GM15510 (cell line): ENCODE measurements around the gene RGCC.
A peak's percentile ranks its signal among the peaks of the same experiment; 100 is the strongest.

Source experiments
- POLR2A ChIP-seq: IDR thresholded peaks from 3 replicates; pipeline ENCODE4 v1.6.1; 2011; ENCODE audit warnings: borderline replicate concordance; ENCODE audit not compliant: insufficient read length; ENCODE audit errors: extremely low read depth

Gene RGCC, protein sequence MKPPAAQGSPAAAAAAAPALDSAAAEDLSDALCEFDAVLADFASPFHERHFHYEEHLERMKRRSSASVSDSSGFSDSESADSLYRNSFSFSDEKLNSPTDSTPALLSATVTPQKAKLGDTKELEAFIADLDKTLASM

DNA sequence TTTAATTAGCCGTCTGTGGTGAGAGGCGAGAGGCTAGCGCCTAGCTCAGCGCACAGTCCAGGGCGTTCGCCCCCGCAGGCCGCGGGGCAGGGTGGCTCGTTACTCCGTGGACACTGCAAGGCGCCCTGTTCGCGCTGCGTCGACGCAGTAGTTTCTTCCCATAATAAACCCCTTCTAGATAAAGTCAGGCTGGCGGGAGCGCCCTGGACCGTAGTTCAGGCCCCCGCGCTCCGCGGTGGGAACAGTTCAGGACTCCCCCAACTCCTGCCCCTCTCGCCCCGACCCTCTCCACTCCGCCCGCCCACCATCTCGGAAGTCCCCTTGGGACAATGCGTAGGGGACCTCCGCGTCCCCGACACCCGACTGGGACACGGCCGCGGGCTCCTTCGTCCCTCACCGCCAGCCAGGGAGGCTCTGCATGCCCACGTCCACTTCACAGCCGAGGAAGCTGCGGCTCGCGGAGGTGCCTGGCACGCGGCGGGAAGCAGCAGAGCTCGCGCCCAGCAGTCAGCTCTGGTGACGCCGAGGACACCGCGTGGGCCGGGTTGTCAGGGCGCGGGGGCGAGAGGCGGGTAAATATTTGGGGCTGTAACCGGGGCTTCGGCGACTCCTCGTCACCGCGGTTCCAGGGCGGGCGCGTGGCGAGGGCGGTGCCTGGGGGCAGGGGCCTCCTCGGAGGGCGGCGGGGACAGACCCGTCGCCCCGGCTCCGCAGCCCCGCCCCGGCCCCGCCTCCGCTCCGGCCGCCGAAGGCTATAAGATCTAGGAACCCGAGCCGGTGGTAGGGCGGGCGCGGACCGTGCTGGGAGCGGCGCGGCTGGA is at the start of gene RGCC:
TSS of gene RGCC (plus strand) at position 783 of the 821 bp plus-strand sequence. CDS start 158 bp downstream, outside the sequence.
- peak; percentile 79 for TF ChIP-seq POLR2A

DNA sequence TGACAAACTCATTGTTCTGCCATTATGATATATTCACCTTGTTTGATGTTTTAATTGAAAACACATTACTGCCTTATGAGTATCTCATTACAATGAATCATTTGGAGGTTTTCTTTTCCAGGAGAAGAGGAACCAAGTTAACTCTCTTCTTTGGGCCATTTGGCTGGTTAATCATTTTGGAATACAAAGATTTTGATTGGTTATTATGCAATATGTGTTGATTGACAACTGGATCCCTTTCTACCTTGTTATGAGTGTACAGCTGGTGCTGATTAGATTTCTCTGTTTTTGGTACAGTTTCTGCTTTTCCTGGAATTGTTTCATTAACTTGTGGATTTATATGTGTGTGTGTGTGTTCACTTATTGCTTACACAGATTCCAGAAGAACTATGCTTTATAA is 49.2 kb upstream of the RGCC start:
- TF ChIP-seq POLR2A: no peak

DNA sequence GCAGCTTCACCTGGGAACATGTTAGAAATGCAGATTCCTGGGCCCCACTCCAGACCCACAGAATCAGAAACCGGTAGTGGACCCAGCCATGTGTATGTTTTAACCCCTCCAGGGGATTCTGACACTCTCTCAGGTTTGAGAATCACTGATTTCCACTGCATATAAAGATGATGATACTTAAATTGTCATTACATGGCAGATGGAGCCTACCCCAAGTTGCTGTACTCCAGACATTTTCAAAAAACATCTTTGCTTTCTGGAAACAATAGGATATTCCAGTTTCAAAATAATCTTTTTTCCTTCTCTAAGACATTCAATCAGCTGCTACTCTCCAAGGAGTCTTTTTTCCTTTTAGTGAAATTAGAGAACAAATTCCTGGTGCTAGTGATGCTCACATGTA is 48.6 kb upstream of the RGCC start:
- no peak for TF ChIP-seq POLR2A

DNA sequence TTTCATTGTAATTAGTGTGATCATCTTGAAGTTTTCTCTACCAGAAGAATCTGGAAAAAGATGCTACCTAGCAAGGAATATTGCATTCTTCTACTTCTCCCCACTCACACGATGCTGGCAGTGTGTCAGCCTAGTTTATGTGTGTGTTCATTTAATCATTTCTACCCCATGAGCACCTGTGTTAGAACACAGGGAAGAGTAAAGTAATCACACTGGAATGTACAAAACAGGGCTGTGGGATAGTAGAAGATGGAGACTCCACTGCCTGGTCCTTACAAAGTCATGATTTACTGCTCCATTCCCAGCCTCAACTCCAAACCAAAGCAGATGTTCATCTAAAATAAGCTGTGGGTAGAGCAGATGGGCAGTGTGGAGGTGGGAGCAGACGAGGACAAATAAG is 47.7 kb upstream of the RGCC start:
- TF ChIP-seq POLR2A: no peak

DNA sequence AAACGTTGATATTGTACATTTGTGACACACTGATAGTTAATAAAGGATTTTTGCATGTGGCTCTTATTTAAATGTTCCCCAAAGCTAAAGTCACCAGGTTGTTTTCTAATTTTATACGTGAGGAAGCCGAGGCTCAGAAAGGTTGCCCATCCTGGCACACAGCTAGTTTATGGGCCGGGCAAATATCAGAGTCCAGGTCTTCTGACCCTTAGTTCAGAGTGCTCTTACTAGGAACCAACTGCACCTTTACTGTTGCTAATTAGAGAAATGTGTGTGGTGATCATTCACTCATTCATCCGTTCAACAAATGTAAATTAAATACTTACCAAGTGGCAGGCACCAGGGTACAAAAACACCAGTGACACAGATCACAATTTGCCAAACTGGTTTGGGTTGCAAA is 46.3 kb upstream of the RGCC start:
- no peak for TF ChIP-seq POLR2A

DNA sequence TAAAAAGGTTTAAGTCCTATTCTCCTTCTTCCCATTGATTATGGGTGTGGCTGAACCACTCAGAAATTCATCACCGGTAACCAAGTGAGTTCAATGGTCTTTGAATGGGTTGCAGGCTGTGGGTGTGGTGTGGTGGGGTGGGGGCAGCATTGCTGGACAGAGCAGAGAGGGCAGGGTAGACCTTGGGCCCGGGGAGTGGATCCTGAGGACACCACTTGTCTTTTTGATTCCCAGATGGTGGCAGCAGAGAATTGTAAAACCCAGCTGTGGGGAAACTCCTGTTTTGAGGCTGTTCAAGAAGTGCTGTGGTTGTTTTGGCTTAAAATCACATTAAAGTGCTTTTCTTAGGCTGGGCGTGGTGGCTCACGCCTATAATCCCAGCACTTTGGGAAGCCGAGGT is 45.8 kb upstream of the RGCC start:
- no peak for TF ChIP-seq POLR2A

DNA sequence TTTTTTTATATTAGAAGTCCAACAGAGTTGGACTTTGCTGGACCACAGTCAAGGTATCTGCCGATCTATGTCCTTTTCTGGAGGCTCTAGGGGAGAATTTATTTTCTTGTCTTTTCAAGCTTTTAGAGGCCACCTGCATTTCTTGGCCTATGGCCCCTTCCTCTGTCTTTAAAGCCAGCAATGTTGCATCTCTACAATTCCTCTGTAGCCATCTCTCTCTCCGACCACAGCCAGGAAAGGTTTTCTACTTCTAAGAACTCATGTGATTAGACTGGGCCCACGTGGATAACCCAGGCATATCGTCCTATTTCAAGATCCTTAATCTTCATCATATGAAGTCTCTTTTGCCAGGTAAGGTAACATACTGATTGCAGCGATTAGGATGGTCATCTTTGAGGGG is 43.5 kb upstream of the RGCC start:
- TF ChIP-seq POLR2A: no peak

DNA sequence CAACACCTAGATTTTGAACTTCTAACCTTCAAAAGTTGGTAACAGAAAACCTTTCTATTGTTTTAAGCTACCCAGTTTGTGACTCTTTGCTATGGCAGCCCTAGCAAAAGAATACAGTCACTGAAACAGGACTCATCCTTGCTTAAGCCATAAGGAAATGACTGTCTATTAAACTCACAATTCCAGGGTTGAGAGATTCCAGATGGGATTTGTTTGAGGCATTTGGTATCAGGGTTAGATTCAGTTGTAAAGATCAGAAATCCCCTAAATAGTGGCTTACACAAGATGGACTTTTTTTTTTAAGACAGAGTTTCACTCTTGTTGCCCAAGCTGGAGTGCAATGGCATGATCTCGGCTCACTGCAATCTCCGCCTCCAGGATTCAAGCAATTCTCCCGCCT is 41.1 kb upstream of the RGCC start:
- no peak for TF ChIP-seq POLR2A

DNA sequence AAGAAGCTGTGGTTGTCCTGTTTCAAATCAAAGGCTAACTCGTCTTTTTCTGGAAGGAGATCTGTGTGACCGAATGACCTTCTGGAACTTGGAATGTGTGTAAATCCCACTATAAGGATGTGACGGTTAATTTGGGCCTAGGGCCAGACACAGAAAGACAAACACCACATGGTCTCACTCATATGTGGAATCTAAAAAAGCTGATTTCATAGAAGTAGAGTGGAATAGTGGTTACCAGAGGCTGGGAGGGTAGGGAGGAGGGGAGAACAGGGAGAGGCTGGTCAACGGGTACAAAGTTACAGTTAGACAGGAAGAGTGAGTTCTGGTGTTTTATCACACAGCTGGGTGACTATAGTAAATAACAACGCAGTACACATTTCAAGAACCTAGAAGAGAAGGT is 39.3 kb upstream of the RGCC start:
- TF ChIP-seq POLR2A: no peak

DNA sequence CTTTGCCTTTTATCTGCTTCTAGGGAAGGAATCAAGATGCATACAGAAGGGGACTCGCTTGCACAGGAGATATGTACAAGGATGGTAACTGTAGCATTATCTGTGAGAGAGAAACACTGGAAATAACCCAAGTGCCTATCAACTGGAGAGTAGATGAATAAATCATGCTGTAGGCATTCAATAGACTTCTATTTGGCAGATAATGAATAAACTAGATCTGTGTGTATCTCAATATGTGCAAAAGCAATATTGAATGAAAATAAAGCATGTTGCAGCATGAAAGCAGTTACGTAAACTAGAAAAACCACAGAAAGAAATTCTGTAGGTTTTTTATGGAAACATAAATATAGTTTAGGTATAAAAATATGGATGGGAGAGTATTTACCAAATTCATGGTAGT is 38.6 kb upstream of the RGCC start:
- TF ChIP-seq POLR2A: no peak

DNA sequence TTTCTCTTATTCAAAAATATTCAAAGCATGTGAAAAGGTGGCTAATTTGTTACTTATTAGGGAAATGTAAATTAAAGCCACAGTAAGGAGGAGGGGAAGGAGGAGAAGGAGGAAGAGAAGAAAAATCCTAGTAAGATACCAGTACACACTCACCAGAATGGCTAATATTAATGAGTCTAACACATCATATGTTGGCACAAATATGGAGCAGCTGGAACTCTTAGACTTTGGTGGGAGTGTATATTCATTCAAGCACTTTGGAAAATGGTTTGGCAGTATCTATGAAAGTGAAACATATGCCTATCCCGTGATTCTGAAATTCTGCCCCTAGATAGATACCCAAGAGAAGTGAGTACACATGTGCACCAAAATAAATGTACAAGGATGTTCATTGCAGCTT is 38.1 kb upstream of the RGCC start:
- no peak for TF ChIP-seq POLR2A

DNA sequence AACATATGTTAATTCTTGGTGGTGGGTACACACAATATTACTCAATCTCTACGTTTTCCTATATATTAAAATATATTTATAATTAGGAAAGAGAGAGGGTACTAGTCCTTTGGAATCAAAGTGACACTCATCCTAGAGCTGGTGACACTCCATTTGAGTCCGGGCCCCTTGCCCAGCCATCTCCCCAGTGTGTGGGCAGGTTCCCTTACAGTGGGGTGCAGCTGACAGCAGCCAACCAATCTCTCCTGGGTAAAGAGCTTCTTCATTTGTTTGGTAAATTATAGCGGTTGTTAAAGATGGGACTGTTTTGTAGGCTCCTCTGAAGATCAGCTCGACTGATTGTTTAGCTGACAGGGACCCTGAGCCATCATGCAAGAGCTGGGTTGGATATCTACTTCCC is 37.2 kb upstream of the RGCC start:
- TF ChIP-seq POLR2A: no peak

DNA sequence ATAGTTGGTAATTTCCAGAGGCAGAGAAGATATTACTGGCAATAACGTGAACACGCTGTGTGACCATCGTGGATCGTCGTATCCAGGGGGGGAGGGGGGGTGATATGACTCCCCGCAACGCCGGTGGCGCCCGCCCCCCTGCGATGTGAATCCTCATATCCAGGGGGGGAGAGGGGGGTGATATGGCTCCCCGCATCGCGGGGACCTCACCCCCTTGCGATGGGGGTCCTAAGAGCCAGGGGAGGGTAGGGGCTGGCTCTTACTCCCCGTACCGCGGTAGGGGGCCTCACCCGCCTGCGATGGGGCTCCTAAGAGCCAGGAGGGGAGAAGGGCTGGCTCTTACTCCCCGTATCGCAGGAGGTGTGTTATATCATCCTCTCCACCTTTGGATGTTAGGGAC is 31.3 kb upstream of the RGCC start:
- TF ChIP-seq POLR2A: no peak

DNA sequence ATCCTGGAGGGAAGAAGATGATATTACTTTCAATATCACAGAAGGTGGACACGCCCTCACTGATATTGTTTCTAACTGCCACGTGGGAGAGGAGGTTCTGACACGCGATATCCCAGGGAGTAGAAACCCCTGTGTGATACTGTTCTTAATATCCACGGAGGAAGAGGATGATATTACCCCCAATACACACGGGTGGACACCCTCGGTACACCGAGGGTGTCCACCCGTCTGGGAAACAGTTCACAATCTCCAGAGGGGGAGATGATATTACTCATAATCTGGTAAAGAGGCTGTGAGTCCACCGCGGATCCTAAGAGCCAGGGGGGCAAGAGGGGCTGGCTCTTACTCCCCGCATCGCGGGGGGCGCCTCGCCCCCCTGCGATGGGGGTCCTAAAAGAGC is 29.7 kb upstream of the RGCC start:
- no peak for TF ChIP-seq POLR2A

DNA sequence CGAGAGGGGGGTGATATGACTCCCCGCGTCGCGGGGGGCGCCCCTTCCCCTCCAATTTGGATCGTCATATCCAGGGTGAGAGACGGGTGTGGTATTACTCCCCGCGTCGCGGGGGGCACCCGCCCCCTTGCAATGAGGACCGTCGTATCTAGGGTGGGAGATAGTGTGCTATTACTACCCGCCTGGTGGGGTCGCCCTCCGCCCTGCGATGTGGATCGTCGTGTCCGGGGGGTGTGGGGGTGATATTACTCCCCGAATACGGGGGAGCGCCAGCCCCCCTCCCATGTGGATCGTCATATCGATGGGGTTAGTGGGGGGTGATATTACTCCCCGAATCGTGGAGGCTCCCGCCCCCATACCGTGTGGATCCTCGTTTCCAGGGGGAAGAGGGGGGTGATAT is 29.2 kb upstream of the RGCC start:
- no peak for TF ChIP-seq POLR2A

DNA sequence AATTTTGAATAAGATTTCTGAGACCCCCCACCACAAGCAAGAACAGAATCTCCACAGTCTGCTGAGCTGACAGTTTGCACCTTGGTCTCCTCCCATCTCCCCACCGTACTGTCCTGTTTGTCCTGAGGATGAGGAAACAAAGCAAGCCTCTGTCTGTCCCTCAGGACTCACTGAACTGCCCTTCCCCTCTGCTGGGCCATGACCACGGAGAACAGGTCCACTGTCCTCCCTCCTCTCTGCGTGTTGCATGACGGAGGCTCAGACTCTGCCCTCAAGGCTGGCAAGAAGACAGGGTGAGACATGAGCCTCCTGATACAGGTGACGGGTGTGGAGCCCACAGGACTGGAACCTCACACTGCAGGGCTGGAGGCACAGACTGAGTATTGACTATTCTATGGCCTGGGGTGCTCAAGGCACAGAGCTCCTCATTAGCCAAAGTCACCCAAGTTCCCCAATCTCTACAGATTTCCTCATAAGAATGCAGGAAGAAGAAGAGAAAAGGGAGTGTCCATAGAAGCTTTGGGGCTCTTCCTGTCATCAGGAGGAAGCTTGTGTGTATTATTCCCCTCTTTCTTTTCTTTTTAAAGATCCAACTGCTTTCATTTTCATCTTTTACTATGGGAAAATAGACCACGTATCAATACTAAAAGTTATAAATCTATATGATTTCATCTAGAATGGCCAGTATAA is 22.4 kb upstream of the RGCC start:
- no peak for TF ChIP-seq POLR2A
